SKM-1 treated with dmso at 0.1 percent for 144 hours (cell line): ENCODE data around the gene RDH14.
A peak's percentile ranks its signal among the peaks of the same experiment; 100 is the strongest.

Experiments
- DNase-seq: peaks from one replicate; lab custom pipeline; 2025; ENCODE audit not compliant: unreplicated experiment; lab: John Stamatoyannopoulos, UW

The RDH14 gene, protein sequence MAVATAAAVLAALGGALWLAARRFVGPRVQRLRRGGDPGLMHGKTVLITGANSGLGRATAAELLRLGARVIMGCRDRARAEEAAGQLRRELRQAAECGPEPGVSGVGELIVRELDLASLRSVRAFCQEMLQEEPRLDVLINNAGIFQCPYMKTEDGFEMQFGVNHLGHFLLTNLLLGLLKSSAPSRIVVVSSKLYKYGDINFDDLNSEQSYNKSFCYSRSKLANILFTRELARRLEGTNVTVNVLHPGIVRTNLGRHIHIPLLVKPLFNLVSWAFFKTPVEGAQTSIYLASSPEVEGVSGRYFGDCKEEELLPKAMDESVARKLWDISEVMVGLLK

DNA sequence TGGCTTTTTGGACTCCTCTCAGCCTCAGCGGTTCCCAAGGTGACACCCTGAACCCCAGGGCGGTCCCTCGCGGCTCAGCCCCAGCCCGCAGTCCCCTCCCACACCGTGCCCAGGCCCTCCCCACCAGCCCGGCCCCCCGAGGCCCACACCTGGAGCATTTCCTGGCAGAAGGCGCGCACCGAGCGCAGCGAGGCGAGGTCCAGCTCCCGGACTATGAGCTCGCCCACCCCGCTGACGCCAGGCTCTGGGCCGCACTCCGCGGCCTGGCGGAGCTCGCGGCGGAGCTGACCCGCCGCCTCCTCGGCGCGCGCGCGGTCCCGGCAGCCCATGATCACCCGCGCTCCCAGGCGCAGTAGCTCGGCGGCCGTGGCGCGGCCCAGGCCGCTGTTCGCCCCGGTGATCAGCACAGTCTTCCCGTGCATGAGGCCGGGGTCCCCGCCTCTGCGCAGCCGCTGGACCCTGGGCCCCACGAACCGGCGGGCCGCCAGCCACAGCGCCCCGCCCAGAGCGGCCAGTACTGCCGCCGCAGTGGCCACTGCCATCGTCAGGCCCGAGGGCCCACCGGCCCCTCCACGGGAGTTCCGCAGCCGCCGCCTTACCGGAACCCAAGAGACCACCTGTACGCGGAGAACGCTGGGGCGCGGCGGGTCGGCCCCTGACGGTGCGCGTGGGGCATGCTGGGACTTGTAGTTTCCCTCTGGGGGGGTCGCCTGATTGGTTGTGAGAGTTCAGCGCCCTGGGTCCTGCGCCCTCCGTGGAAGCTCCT lies at the start of gene RDH14:
RDH14 (minus strand) TSS at position 623 of the 766 bp plus-strand sequence; CDS start at position 542, 81 bp downstream.
- peak; percentile 84 for DNase-seq

DNA sequence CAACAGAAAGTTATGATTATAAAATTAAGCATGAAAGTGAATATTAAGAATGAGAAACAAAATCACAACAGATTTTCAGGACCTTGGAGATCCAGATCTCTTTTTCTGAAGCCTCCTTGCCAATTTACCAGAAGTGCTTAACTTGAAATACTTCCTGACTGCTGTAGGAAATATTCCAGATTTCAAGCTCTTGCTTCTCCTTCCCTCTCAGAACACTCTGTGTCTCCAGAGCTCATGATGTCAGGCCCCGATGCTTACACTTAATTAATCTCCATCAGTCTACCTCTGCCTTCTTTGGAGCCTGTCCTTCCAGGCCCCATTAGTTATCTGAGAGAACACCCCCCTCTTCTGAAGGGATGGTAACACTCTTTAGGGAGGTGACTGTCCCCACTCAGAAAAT lies 49.6 kb upstream of the RDH14 start:
- DNase-seq = no peak

DNA sequence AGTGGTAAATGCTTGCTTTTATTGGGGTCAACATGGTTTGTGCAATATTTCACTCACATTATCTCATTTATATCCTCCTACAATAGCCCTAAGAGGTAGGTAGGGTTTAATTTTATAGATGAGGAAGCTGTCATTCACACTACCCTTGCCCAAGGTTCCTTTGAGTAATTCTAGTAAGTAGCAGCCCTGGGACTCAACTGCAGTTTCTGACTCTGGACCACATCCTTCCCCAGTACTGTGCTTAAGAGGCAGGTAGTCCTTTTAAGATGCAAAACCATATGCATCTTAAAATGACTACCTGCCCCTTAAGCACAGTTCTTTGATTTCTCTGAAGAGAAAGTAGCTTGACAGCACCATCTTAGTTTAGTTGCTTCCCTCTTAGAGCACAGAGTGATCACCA lies 44.7 kb upstream of the RDH14 start:
- DNase-seq = no peak

DNA sequence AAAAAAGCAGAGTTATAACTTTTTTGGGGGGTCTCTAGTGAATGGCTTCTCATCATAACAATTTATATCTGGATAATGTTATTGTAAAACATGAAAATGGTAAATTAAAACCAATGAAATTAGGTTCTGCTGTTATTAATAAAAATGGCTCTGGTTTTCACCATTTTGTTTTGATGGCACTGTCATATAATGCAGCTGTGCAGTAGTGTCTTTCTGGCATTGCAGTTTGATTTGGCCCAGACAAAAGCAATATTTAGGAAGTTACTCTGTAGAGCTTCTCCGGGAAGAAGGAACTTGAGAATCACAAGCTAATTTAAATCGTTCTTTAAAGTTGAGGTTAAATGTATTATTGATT lies 44.1 kb upstream of the RDH14 start:
- DNase-seq = no peak

DNA sequence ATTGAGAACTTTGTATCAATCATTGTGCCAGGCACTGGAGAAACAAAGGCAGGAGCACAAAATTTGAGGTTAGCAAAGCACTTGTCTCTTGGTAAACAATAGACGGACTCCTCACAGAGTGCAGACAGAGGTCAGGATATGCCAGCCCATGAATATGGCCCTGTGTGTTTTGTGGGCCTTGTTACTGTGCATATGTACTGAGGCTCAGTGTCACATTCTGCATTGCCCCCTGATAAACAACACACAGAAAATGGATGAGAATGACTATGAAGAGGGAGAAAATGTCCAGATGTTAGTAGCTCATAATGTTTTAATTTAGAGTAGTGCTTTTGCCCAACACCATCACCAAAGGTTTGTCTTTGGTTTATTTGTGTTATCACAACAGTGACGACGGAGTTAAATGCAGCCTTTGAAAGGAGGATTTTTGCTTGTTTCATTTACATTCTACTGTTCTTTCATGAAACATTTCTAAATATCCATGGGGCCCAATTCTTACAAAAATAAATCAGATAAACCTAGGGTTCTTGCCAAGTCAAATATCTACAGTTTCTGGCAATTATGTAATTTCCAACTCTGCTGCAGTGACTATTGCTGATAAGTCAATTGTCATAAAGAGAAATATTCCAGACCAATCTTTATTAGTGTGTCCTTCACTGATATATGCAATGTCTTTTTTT lies 43.5 kb upstream of the RDH14 start:
- no peak for DNase-seq

DNA sequence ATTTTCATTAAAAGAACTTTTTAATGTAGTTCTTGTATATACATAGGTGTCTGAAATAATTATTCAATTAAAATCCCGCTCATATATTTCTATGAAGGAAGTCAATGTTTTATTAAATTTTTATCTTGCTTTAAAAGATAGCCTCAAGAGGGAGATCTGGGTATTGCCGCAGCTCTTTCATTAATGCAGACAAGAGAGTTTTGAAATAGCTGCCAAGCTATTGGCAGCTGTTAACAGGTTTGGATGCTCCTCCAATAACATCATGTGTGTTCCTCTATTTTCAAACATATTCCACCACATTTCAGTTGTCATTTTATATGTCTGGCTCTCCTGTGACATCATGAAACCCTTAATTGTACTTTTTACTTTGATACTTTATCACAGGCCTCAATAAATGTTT lies 41.8 kb upstream of the RDH14 start:
- DNase-seq = no peak

DNA sequence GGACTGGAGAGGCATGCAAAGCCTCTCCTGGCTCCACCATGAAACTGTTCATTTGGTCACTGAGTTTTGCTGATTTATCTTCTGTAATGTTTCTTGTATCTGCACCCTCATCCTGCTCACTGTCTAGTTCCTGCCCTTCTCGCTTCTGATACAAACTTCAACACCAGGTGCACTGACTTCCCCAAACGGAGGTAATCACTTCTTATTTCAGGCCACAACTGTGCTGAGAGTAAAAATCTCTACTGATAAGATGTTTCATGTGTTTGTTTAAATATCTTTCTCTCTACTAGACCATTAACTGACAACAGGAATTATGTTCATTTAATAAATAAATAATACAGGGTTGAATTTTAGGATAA lies 39.8 kb upstream of the RDH14 start:
- no peak for DNase-seq

DNA sequence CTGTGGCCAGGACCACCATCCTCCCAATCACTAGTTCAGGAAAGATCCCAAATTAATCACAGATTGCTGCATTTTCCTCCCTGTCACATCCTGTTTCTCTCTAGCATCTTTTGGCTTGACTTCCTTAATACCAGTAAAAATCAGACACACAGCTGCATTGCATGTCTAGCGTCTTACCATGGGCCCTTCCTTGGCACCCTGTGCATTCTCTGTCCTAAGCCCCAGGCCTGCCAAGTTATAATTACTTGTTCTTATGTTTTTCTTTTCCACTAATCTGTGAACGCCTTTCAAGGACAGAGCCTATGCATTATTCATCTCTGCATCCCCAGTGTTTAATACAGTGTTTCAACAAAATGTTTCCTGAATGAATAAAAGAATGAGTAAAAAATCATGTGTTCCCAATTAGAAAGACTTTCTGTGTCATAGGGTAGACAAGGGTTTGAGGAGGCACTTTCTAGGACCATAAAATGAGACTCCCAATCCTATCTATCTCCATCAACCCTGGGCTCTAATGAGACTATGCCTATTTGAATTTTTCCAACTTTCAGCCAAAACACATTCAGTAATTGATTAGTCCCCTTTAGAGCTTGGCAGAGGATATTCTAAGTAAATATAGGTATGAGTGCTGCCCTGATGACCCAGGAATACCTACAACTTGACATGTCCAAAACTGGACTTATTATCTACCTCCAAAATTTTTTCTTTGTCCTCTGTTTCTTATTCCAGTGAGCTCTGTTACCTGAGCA lies 39.2 kb upstream of the RDH14 start:
- no peak for DNase-seq

DNA sequence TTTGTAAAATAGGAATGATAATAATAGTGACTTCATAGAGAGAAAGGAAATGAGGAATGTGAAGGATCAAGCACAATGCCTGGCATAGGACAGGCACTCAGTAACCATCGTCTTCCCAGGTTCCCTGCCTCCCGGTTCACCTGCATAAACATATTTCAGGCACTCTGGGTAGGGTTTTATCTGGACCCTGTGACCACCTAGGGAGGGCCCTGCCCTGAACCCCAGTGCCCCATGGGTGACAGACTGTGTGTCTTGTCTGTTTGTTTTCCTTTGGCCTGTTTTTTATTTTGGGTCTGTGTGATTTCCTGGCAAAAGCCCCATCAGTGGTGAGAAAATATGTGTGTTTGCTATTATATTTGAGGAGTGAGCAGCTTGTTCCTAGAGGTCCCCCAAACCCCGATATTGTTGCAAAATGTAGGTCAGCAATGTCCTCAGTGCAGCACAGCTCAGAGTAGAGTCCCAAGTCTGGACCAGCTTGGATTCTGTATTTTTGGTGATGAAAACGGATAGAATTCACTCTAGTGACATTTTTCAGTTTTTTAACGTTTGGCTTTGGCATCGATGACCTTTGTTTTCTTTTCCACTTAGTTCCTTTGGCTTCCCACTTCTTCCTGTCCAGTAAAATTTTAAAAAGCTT lies 38.5 kb upstream of the RDH14 start:
- no peak for DNase-seq

DNA sequence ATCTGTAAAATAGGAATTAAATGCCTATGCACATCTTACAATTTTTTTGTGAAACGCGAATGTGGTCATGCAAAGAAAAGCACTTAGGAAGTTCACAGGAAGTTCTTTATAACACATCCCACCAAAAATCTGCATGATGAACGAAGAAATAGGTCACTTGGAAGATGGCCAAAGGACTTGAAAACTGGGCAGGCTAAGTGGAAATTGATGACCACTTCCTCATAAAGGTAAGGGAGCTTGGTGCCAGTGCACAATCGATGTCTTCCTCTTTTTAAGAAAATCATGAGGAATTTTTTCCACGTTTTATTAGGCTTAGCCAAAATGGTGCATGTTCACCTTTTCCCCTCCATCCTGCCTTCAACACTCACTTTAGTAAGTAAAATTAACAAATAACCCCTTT lies 37.2 kb upstream of the RDH14 start:
- DNase-seq = no peak

DNA sequence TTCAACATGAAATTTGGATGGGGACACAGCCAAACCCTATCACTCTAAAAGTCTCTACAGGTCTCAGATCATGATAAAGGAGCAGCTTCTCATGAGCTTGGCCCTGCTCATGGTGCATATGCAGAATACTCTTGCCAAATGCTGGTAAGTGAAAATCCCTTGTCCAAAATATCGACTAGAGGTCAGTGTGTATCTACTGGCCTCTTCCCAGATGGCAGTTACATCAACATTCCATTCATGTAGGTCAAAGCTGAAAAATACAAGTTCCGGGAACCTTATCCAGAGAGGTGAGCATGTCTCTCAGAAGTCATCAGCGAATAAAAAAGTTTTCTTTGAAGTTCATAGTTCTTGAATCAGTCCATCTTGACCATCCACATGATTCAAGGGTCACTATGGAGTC lies 36.5 kb upstream of the RDH14 start:
- no peak for DNase-seq

DNA sequence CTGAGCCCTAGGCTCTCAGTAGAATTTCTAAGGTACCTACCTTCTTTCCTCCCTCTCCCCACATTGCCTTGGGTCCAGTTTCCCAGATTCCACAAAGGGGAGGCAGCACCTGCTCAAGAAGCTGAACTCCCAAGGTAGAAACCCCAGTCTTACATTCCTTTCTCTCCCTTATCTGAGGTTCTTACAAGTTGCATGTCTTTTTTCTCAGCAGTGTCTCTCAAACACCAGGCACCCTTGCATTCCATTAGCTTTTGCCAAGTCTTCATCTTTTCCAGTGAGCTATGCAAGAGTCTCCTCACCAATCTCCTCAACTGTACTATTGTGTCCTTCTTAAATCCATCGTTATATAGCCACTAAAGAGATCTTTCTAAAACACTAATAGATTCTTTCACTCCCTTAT lies 33.0 kb upstream of the RDH14 start:
- DNase-seq = no peak

DNA sequence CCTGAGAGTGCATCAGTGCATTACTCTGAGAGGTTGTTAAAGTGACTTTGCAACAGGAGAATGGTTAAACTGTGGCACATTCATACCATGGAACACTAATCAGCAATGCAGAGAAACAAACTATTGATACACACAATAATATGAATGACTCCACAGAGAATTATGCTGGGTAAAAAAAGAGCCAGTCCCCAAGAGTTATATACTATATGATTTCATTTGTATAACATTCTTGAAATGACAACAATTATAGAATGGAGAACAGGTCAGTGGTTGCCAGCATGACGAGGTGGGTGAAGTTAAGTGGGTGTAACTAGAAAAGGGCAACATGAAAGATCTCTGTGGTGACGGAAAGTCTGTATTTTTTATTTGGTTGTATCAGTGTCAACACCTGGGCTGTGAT lies 31.9 kb upstream of the RDH14 start:
- DNase-seq = no peak

DNA sequence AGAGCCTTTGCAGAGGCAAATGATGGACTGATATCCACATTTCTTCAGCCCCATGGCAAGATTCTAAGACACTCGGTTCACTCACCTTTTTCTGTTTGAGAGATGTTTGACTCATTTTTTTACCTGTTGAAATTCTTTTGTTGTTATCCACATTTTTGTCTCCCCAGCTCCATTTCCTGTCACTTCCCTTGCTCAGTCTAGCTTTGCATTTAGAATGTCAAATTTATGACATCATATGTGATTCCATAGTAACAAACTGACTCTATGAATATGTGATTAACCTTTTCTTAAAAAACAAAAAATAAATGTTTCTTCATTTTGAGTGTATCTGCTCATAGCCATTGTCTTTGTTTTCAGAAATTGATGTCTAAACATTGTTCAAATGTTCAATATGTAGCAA lies 28.9 kb upstream of the RDH14 start, which contains the start of gene NT5C1B:
NT5C1B (minus strand) TSS at position 216 of the 400 bp plus-strand sequence; CDS start at position 115, 101 bp downstream.
- DNase-seq = no peak

DNA sequence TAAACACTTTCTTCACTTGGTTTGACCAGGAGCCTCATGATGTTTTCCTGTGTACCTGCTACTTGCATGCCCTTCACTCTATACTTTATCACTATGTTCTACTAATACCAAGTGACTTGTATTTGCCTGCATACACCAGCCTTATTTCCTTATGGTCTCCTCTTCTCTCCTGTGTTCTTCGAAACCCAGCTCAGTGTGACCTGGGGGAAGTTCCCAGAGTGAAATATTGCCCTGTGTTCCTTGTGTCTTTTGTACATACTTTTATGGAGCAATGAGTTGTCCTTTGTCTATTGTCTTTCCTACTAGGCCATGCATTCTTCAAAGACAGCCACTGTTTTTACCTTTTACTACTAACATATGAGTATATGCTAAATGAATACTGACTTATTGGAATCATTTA lies 28.3 kb upstream of the RDH14 start:
- DNase-seq = no peak

DNA sequence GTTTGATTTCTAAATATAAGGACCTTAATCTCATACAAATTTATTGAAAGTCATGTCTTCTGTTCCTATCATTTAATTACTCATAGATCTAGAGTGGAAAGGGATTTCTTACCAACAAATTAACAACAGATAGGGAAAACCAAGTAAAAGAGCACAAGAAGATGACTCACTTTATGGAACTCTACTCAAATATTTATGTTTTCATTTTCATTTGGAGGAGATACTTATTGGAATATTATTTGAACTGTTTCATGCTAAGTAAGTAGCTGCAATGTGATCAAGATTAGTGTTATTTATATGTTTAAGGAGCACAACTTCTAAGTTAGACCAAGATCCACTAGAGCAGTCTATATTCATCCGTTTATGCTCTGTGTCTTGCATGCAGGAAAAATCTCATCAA lies 27.6 kb upstream of the RDH14 start:
- no peak for DNase-seq

DNA sequence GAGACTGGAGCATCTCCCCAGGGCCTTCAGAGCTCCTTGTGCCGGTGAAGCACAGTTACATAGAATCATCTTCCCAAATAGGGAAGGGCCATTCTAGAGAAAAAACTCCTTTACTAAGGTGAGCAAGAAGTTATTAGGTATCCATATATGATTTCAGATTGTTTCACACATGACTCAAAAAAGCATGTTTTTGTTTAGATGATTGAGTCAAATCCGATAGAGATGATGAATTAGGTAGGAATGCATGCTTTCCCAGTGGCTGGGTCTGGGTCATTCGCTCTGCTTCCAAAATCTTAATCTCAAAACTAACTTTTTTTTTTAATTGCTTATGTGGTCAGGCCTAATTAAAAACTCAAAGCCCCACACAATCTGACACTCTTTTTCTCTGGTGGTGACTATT lies 25.1 kb upstream of the RDH14 start:
- no peak for DNase-seq

DNA sequence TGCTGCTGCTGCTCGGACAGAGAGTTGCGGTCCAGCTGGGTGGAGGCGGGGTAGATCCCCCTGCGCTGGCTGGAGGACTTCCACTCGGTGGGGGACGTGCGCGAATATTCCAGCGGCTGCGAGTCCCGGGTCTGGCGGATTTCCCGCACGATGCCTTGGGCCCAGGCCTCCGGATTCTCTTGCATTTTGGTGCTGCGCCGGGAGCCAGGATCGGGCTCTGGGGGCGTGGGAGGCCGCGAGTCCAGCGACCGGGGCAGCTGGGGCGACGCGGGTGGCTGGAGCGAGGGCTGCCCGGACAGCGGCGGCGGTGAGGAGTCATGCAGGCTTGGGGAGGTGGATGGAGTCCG lies 24.1 kb upstream of the RDH14 start:
- DNase-seq = no peak

DNA sequence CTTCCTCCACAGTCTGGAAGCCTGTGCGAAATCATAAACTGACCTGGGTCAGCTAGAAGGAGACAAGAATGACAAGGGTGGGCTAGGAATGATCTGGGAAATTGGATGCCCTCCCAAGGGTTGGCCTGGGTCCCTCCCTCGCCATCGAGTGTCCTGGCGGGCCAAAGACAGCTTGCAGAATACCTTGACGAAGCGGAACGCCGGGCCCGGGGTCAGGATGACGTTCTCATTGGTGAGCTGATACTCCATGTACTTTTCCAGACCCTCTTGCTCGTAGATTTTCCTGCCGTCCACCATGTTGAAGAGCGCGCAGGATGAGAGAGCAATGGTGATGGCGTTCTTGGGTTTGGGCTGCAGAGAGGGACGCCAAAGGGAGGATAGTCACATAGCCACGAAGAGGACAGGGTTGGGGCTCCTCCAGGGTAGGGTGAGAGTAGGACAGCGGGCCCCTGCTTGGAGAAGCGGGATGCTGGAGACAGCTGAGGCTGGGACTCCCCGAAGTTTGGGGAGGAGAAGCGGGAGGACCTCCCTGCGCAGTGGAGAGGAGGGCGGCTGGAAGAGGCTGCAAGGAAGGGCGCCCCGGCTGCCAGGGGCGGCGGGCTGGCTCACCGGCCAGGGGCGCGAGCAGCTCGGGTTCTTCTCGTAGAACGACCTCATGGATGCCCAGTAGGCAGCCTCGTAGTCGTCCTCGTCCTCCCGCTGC lies 23.6 kb upstream of the RDH14 start:
- no peak for DNase-seq

DNA sequence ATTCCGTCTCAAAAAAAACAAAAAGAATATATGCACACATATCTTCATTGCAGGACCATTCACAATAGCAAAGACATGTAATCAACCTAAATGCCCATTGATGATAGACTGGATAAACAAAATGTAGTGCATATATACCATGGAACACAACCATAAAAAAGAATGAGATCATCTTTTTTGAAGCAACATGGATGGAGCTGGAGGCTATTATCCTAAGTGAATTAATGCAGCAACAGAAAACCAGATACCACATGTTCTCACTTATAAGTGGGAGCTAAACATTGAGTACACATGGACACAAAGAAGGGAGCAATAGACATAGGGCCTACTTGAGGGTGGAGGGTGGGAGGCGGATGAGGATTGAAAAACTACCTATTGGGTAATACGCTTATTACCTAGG lies 20.2 kb upstream of the RDH14 start:
- no peak for DNase-seq
